Colonic mucosa (tissue), 4 donors: ENCODE measurements around the gene MYO9B. TPM values are rescaled to one million over a fixed set of nuclear protein-coding genes. Genes with fewer than 3 reads are reported as not detected.

Source experiments
- DNase-seq: peaks from one replicate; pipeline ENCODE4 v3.0.0-alpha.2; 2020
- H3K27ac ChIP-seq: fragments of 200-600 bp; one replicate; pipeline ENCODE4 v1.8.0; 2021
- H3K27me3 ChIP-seq: fragments of 200-600 bp; one replicate; pipeline ENCODE4 v1.8.0; 2021
- H3K36me3 ChIP-seq: fragments of 200-600 bp; one replicate; pipeline ENCODE4 v1.8.0; 2021
- H3K4me1 ChIP-seq: fragments of 200-600 bp; one replicate; pipeline ENCODE4 v1.8.0; 2021; ENCODE audit warnings: mild to moderate bottlenecking
- H3K4me3 ChIP-seq: fragments of 200-600 bp; one replicate; pipeline ENCODE4 v1.8.0; 2021
- H3K9ac ChIP-seq, 2 donors: one replicate each; pipeline ENCODE4 v1.7.0; 2013; ENCODE audit warnings: control low read depth in 2 of 2, low read depth in 2 of 2, low read length in 2 of 2
- H3K9me3 ChIP-seq: fragments of 200-600 bp; one replicate; pipeline ENCODE4 v1.8.0; 2021
- intact Hi-C: fragments of 100-400 bp; cut with DNase I; formaldehyde crosslinking; loops from one replicate; pipeline ENCODE4 v1.14.1; 2022
- total RNA-seq, 2 donors: library from RNA; stranded (reverse); fragmentation: NEBNext Ultra II Directional in 1 of 2; extraction: Animal tissue kit (Norgen Biotek cat#: 25700) in 1 of 2; gene quantifications; one replicate each; pipeline ENCODE4 v1.2.1, GENCODE V29; 2021
- TF ChIP-seq, protein P1 (sequence below): fragments of 200-600 bp; IDR thresholded peaks from one replicate; pipeline ENCODE4 v1.8.0; 2022; ENCODE audit warnings: antibody characterized with exemption, mild to moderate bottlenecking
- donor health status: healthy.
- donor health status: DM: no; HTN: no; CAD: no.
- donor health status: DM: no; HTN: no; CAD: no.

Gene MYO9B
- total RNA-seq, 2 donors from 2014 or later: 56.5 to 89.2 TPM

DNA sequence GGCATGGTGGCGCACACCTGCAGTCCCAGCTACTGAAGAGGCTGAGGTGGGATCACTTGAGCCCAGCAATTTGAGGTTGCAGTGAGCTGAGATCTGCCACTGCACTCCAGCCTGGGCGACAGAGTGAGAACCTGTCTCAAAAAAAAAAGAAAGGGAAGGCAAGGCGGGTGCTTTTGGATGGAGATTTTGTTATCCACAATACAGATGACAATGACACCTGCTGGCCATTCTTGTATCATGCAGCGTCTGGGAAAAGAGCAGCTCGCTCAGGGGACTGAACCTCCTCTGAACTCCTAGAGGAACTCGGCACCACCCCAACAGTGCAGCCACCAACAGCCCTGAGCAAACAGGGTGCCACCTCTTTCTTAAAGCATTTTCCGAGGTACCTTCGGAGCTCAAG is 23.1 kb upstream of the MYO9B start:
- TF ChIP-seq, protein P1, sequence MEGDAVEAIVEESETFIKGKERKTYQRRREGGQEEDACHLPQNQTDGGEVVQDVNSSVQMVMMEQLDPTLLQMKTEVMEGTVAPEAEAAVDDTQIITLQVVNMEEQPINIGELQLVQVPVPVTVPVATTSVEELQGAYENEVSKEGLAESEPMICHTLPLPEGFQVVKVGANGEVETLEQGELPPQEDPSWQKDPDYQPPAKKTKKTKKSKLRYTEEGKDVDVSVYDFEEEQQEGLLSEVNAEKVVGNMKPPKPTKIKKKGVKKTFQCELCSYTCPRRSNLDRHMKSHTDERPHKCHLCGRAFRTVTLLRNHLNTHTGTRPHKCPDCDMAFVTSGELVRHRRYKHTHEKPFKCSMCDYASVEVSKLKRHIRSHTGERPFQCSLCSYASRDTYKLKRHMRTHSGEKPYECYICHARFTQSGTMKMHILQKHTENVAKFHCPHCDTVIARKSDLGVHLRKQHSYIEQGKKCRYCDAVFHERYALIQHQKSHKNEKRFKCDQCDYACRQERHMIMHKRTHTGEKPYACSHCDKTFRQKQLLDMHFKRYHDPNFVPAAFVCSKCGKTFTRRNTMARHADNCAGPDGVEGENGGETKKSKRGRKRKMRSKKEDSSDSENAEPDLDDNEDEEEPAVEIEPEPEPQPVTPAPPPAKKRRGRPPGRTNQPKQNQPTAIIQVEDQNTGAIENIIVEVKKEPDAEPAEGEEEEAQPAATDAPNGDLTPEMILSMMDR: peak; percentile 60
- Histone ChIP-seq H3K27me3 (no peaks in the 10 kb centered on the region), H3K4me3 (no peak overlapping the region), H3K27ac (no peak overlapping the region), H3K9ac (no peak overlapping the region), H3K9me3 (no peaks in the 10 kb centered on the region), H3K36me3 (no peaks in the 10 kb centered on the region), H3K4me1 (no peaks in the 10 kb centered on the region)
- peak; percentile 66 for DNase-seq
- intact Hi-C loops: loop anchor here (1.0 to 5.0 kb wide), 2 partner anchors 281 to 335 kb away; partner anchors contain the start of gene NWD1

DNA sequence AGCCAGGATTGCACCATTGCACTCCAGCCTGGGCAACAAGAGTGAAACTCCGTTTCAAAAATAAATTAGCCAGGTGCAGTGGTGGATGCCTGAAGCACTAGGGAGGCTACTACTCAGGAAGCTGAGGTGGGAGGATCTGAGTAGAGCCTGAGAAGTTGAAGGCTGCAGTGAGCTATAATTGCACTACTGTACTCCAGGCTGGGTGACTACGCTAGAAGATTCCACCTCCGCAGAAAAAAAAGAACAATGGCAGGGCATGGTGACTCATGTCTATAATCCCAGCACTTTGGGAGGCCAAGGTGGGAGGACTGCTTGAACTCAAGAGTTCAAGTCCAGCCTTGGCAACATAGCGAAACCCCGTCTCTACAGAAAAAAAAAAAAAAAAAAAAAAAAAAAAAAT is 20.8 kb upstream of the MYO9B start:
- no peak overlapping the region for H3K4me3 ChIP-seq
- H3K9me3 ChIP-seq: no peaks in the 10 kb centered on the region
- no peak for DNase-seq
- no peaks in the 10 kb centered on the region for H3K36me3 ChIP-seq
- no peaks in the 10 kb centered on the region for H3K4me1 ChIP-seq
- H3K27me3 ChIP-seq: no peaks in the 10 kb centered on the region
- H3K9ac ChIP-seq: no peak overlapping the region
- no peak overlapping the region for H3K27ac ChIP-seq
- intact Hi-C loops: loop anchor here (5.0 kb wide), 1 partner anchor 337 kb away; the partner anchor contains the start of gene NWD1
- TF ChIP-seq, protein P1: no peak

DNA sequence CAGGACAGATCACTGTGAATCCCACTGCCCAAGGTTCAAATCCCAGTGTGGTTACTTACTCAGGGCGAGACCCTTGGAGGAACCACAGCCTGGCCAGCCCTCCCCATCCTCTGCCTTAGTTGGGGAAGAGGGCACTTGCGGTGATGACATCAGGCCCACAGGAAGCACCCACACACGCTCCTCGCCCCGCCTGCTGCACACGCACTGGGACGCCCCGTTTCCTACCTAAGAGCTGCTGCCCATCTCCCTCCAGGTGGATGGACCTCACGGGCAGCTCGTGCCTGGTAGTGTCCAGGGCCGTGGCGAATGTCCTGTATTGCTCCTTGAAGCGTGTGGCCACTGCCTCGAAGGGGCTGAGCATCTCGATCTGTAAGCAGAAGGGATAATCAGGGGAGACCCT is 19.9 kb upstream of the MYO9B start:
- no peaks in the 10 kb centered on the region for H3K36me3 ChIP-seq
- H3K27me3 ChIP-seq: no peaks in the 10 kb centered on the region
- H3K9ac ChIP-seq: no peak overlapping the region
- TF ChIP-seq, protein P1: no peak
- H3K4me3 ChIP-seq: no peak overlapping the region
- no peak overlapping the region for H3K27ac ChIP-seq
- H3K9me3 ChIP-seq: no peaks in the 10 kb centered on the region
- H3K4me1 ChIP-seq: no peaks in the 10 kb centered on the region
- intact Hi-C loops: no loop called here
- DNase-seq: no peak

- H3K9ac ChIP-seq: no peak overlapping the region
- no peak overlapping the region for H3K27ac ChIP-seq
- no peaks in the 10 kb centered on the region for H3K36me3 ChIP-seq
- no peak for DNase-seq
- intact Hi-C loops: no loop called here
- TF ChIP-seq, protein P1: no peak
- peaks cover 10% of the 10 kb centered on the region for H3K4me1 ChIP-seq
- no peaks in the 10 kb centered on the region for H3K27me3 ChIP-seq
- no peaks in the 10 kb centered on the region for H3K9me3 ChIP-seq
- no peak overlapping the region for H3K4me3 ChIP-seq
Measured at GRCh38 chr19:17058236-17058635, 17.3 kb upstream of the MYO9B start.

- TF ChIP-seq, protein P1: no peak
- Histone ChIP-seq H3K27ac (peak overlapping the region; percentile 67), H3K9me3 (no peaks in the 10 kb centered on the region), H3K27me3 (no peaks in the 10 kb centered on the region), H3K9ac (no peak overlapping the region), H3K4me1 (peaks cover 10% of the 10 kb centered on the region), H3K36me3 (no peaks in the 10 kb centered on the region), H3K4me3 (no peak overlapping the region)
- DNase-seq: no peak
- intact Hi-C loops: no loop called here
Measured at GRCh38 chr19:17060802-17061201, 14.8 kb upstream of the MYO9B start.
